ENCODE results near the gene IL17REL.

- no peak for TF ChIP-seq GATA2 (IDR thresholded peaks at IDR 0.05; ENCODE audit: low read depth, low read length)
- TF ChIP-seq GATA3 (IDR thresholded peaks at IDR 0.05; ENCODE audit: low read depth, low read length): no peak
These were observed 40.2 kb downstream of the IL17REL start for GRCh38 chr22:49972163-49973017.

Data from SH-SY5Y (cell line).